Measurements from ENCODE around the gene PTPN18. TPM values are rescaled to one million over a fixed set of nuclear protein-coding genes. Genes with fewer than 3 reads are reported as not detected.
"Not testable (repeated sequence)": the region's sequence is repeated elsewhere in the genome, so short reads cannot be mapped to it uniquely, and the experiment has no call there.

PTPN18 gene
- total RNA-seq, 4 donors from 2014 or later = 3.0 to 15.2 (median 7.0) TPM

- peak overlapping the region; percentile 81 to 89 (median 82) for H3K27ac ChIP-seq
- in situ Hi-C loops (cut with MboI; ENCODE audit: low sequenced_read_pairs in 4 of 4) = no loop called here
- intact Hi-C loops (cut with DNase I; ENCODE audit: low total_unique reads) = loop anchor here (2.0 kb wide), 1 partner anchor 34 kb away; the partner anchor contains the start of gene PTPN18
- peaks cover 9 to 17% of the 10 kb centered on the region in 2 donors for H3K4me1 ChIP-seq
- DNase-seq (peak; percentile 39 to 61), ATAC-seq (peak; percentile 82 to 84)
- no peaks in the 10 kb centered on the region for H3K9me3 ChIP-seq
- H3K27me3 ChIP-seq = no peaks in the 10 kb centered on the region
- no peaks in the 10 kb centered on the region for H3K36me3 ChIP-seq
- peak overlapping the region; percentile 66 to 94 (median 80) for H3K4me3 ChIP-seq
- TF ChIP-seq CTCF (IDR thresholded peaks at IDR 0.05 in 4 of 5, conservative IDR thresholded peaks at IDR 0.05 in 1 of 5) (no peak), POLR2A (IDR thresholded peaks at IDR 0.05) (peak; percentile 16 to 32)
These were observed 35.4 kb downstream of the PTPN18 start for GRCh38 chr2:130391058-130391871.

- in situ Hi-C loops (cut with MboI; ENCODE audit: low sequenced_read_pairs in 4 of 4) (no loop called here), intact Hi-C loops (cut with DNase I; ENCODE audit: low total_unique reads) (loop anchor here (2.0 kb wide), 1 partner anchor 35 kb away; the partner anchor contains the start of gene PTPN18)
- Histone ChIP-seq H3K4me3 (peak overlapping the region; percentile 66 to 94 (median 80)), H3K36me3 (no peaks in the 10 kb centered on the region), H3K4me1 (peaks cover 9 to 17% of the 10 kb centered on the region in 2 donors), H3K27ac (peak overlapping the region; percentile 81 to 89 (median 82)), H3K27me3 (no peaks in the 10 kb centered on the region), H3K9me3 (no peaks in the 10 kb centered on the region)
- ATAC-seq (no peak), DNase-seq (no peak)
- TF ChIP-seq POLR2A (IDR thresholded peaks at IDR 0.05) = no peak
- no peak for TF ChIP-seq CTCF (IDR thresholded peaks at IDR 0.05 in 4 of 5, conservative IDR thresholded peaks at IDR 0.05 in 1 of 5)
These were observed 36.2 kb downstream of the PTPN18 start for GRCh38 chr2:130391872-130392670.

GRCh38 chr2:130393318-130393910 is 37.6 kb downstream of the PTPN18 start:
- in situ Hi-C loops (cut with MboI; ENCODE audit: low sequenced_read_pairs in 4 of 4) (no loop called here), intact Hi-C loops (cut with DNase I; ENCODE audit: low total_unique reads) (no loop called here)
- Histone ChIP-seq H3K27me3 (no peaks in the 10 kb centered on the region), H3K4me1 (peaks cover 7 to 9% of the 10 kb centered on the region in 2 donors), H3K36me3 (no peaks in the 10 kb centered on the region), H3K9me3 (no peaks in the 10 kb centered on the region), H3K27ac (no peak overlapping the region), H3K4me3 (no peak overlapping the region)
- ATAC-seq (no peak), DNase-seq (no peak)
- TF ChIP-seq CTCF (IDR thresholded peaks at IDR 0.05 in 4 of 5, conservative IDR thresholded peaks at IDR 0.05 in 1 of 5) = no peak
- no peak for TF ChIP-seq POLR2A (IDR thresholded peaks at IDR 0.05)

DNA sequence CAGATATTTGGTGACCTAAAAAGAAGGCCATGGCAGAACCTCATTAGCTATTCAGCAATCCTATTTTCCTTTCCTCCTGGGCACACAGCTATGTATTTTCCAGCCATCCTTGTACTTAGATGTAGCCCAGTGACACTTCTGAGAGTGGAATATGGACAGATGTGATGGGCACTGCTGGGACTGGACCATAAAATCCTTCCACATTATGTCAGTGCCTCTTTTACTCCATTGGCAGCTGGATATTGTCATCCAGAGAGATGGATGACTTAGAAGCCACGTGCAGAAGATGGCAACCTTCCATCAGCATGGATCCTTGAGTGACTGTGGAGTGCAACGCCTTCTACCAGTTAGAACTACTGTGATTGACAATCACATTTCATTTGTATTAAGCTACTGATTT is 50.4 kb downstream of the PTPN18 start:
- ATAC-seq; H3K4me3 ChIP-seq; DNase-seq; H3K27me3 ChIP-seq; intact Hi-C loops (cut with DNase I; ENCODE audit: low total_unique reads); H3K9me3 ChIP-seq; H3K36me3 ChIP-seq; H3K27ac ChIP-seq; in situ Hi-C loops (cut with MboI; ENCODE audit: low sequenced_read_pairs in 4 of 4); H3K4me1 ChIP-seq: not testable (repeated sequence)

DNA sequence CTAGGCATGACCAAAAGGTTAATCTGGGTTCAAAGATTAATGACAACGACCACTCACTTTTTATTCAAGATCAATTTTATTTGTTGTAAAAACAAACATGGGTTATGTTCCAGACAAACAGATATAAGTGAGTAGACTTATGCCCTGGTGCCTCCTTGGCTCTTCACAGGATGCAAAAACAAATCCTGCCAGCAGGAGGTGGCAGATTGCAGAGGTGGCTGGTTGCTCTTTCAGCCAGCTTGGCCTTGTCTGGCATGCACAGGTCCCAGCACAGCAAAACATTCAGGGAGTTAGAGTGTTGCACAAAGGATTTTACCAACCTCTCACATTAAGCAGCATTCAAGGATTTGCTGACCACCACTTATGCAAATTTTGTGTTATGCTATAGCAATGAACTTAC is 60.8 kb downstream of the PTPN18 start:
- DNase-seq; H3K36me3 ChIP-seq; H3K27me3 ChIP-seq; in situ Hi-C loops (cut with MboI; ENCODE audit: low sequenced_read_pairs in 4 of 4); H3K27ac ChIP-seq; H3K4me1 ChIP-seq; intact Hi-C loops (cut with DNase I; ENCODE audit: low total_unique reads); H3K9me3 ChIP-seq; H3K4me3 ChIP-seq; ATAC-seq: not testable (repeated sequence)

DNA sequence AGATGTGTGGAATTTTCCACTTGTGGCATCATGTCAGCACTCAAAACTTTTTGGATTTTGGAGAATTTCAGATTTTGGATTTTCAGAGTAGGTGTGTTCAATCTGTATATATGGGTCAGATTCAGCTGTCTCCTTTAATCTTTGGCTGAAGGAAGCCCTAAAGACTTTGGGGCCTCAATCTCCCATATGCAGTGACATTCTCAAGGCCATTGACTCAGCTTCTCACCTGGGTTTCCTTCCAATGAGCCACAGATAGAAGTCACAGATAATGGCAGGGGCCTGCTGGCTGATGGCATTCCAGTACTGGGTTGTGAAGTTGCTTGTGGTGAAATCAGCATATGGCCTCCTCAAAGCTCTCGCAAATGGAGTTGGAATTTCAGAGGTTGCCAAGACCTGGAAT is 63.0 kb downstream of the PTPN18 start:
- DNase-seq; H3K27ac ChIP-seq; H3K36me3 ChIP-seq; H3K4me1 ChIP-seq; H3K9me3 ChIP-seq; intact Hi-C loops (cut with DNase I; ENCODE audit: low total_unique reads); H3K27me3 ChIP-seq; H3K4me3 ChIP-seq; in situ Hi-C loops (cut with MboI; ENCODE audit: low sequenced_read_pairs in 4 of 4); ATAC-seq: not testable (repeated sequence)

All from gastrocnemius medialis (tissue), 4 donors.